WTC11 (cell line): ENCODE measurements around the gene C2CD5. TPM values are rescaled to one million over a fixed set of nuclear protein-coding genes. Genes with fewer than 3 reads are reported as not detected.
"Not testable (repeated sequence)": the region's sequence is repeated elsewhere in the genome, so short reads cannot be mapped to it uniquely, and the experiment has no call there.

Experiments
- ATAC-seq: fragments of 200-7000 bp; cut with Tn5 transposase; 2 replicates; pipeline ENCODE4 v1.10.0; 2021; ENCODE audit warnings: mild to moderate bottlenecking, moderate library complexity
- CTCF ChIA-PET: fragments of 300-600 bp; sonication (Branson Sonifier 250); formaldehyde crosslinking; loops from one replicate; lab custom pipeline; 2021; ENCODE audit warnings: antibody characterized with exemption; lab: Charles Lee
- POLR2A ChIA-PET: fragments of 350-600 bp; sonication (Branson Sonifier 250); formaldehyde crosslinking; loops from one replicate; lab custom pipeline; 2021; ENCODE audit warnings: antibody characterized with exemption; lab: Charles Lee
- DNase-seq: peaks from one replicate; pipeline ENCODE4 v3.0.0; 2021; ENCODE audit warnings: low spot score
- H3K27ac Mint-ChIP-seq: 2 replicates; pipeline ENCODE4 v1.8.0; 2021; ENCODE audit warnings: mixed read lengths
- H3K27me3 Mint-ChIP-seq: 2 replicates; pipeline ENCODE4 v1.8.0; 2021; ENCODE audit warnings: low read depth, mild to moderate bottlenecking, moderate library complexity, mixed read lengths
- H3K36me3 Mint-ChIP-seq: 2 replicates; pipeline ENCODE4 v1.8.0; 2021; ENCODE audit warnings: mixed read lengths
- H3K4me1 Mint-ChIP-seq: 2 replicates; pipeline ENCODE4 v1.8.0; 2022; ENCODE audit warnings: mixed read lengths
- H3K4me3 Mint-ChIP-seq: 2 replicates; pipeline ENCODE4 v1.8.0; 2021; ENCODE audit warnings: mild to moderate bottlenecking, moderate library complexity, mixed read lengths
- H3K9me3 Mint-ChIP-seq: 2 replicates; pipeline ENCODE4 v1.8.0; 2021; ENCODE audit warnings: mixed read lengths
- FOXJ3 ChIP-seq: sonication (generic); formaldehyde crosslinking; IDR thresholded peaks from 2 replicates; pipeline ENCODE4 v1.9.0; 2021; ENCODE audit warnings: missing genetic modification reagents, mild to moderate bottlenecking, borderline replicate concordance
- GABPB1 ChIP-seq: sonication (generic); formaldehyde crosslinking; IDR thresholded peaks from 2 replicates; pipeline ENCODE4 v1.8.1; 2023; ENCODE audit warnings: mild to moderate bottlenecking, missing genetic modification reagents
- MXD4 ChIP-seq: fragments of 250-450 bp; sonication (Bioruptor Pico); IDR thresholded peaks from 2 replicates; pipeline ENCODE4 v1.8.0; 2021; ENCODE audit warnings: mild to moderate bottlenecking, moderate library complexity, borderline replicate concordance
- PRRX2 ChIP-seq: fragments of 250-450 bp; sonication (Bioruptor Pico); IDR thresholded peaks from 2 replicates; pipeline ENCODE4 v1.8.0; 2021; ENCODE audit warnings: mild to moderate bottlenecking
- RELA ChIP-seq: sonication (generic); formaldehyde crosslinking; IDR thresholded peaks from 2 replicates; pipeline ENCODE4 v1.8.1; 2022; ENCODE audit warnings: missing genetic modification reagents, mild to moderate bottlenecking, borderline replicate concordance
- total RNA-seq: library from RNA; stranded (reverse); gene quantifications from 3 replicates; pipeline ENCODE4 v1.2.3, GENCODE V29; 2021
- TF ChIP-seq, protein P1 (sequence below): sonication (generic); formaldehyde crosslinking; IDR thresholded peaks from 2 replicates; pipeline ENCODE4 v1.8.0; 2023; ENCODE audit warnings: missing genetic modification reagents, mild to moderate bottlenecking, borderline replicate concordance
- TF ChIP-seq, protein P2 (sequence below): fragments of 250-450 bp; sonication (Bioruptor Pico); IDR thresholded peaks from 2 replicates; pipeline ENCODE4 v1.9.0; 2021; ENCODE audit warnings: moderate library complexity, mild to moderate bottlenecking, inconsistent platforms, borderline replicate concordance
- TF ChIP-seq, protein P3 (sequence below): sonication (generic); formaldehyde crosslinking; conservative IDR thresholded peaks from 2 replicates; pipeline ENCODE4 v1.8.1; 2022; ENCODE audit warnings: mild to moderate bottlenecking, missing genetic modification reagents
- TF ChIP-seq, protein P4 (sequence below): sonication (generic); formaldehyde crosslinking; IDR thresholded peaks from 2 replicates; pipeline ENCODE4 v1.8.0; 2023; ENCODE audit warnings: missing genetic modification reagents
- TF ChIP-seq, protein P5 (sequence below): sonication (generic); formaldehyde crosslinking; conservative IDR thresholded peaks from 2 replicates; pipeline ENCODE4 v1.8.1; 2023; ENCODE audit warnings: mild to moderate bottlenecking, low read depth, missing genetic modification reagents, moderate library complexity
- TF ChIP-seq, protein P6 (sequence below): sonication (generic); formaldehyde crosslinking; IDR thresholded peaks from 2 replicates; pipeline ENCODE4 v1.8.1; 2022; ENCODE audit warnings: missing genetic modification reagents, borderline replicate concordance
- TF ChIP-seq, protein P7 (sequence below): fragments of 250-450 bp; sonication (Bioruptor Pico); conservative IDR thresholded peaks from 2 replicates; pipeline ENCODE4 v1.9.0; 2021; ENCODE audit warnings: mild to moderate bottlenecking

Gene C2CD5
- total RNA-seq, 1 experiment from 2014 or later: 48.1 TPM

DNA sequence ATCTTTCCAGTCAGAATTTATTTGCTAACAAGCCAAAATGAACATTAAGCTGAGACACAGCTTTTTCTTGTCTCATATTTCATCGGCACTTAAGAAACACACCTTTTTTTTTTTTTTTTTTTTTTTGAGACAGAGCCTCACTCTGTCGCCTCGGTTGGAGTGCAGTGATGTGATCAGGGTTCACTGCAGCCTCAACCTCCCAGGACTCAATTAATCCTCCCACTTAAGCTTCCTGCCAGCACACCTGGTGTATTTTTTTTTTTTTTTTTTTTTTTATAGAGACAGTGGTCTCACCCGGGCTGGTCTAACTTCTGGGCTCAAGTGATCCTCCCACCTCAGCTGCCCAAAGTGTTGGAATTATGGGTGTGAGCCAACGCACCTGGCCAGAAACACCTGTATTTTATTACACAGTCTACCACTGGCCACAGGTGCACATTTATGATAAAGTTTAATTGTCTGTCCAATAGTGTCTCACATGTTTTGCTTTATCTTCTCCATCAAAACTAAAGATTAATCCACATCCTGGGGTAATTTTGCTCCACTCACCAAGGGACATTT lies 62.7 kb downstream of the C2CD5 start (continued):
- TF ChIP-seq, protein P1, sequence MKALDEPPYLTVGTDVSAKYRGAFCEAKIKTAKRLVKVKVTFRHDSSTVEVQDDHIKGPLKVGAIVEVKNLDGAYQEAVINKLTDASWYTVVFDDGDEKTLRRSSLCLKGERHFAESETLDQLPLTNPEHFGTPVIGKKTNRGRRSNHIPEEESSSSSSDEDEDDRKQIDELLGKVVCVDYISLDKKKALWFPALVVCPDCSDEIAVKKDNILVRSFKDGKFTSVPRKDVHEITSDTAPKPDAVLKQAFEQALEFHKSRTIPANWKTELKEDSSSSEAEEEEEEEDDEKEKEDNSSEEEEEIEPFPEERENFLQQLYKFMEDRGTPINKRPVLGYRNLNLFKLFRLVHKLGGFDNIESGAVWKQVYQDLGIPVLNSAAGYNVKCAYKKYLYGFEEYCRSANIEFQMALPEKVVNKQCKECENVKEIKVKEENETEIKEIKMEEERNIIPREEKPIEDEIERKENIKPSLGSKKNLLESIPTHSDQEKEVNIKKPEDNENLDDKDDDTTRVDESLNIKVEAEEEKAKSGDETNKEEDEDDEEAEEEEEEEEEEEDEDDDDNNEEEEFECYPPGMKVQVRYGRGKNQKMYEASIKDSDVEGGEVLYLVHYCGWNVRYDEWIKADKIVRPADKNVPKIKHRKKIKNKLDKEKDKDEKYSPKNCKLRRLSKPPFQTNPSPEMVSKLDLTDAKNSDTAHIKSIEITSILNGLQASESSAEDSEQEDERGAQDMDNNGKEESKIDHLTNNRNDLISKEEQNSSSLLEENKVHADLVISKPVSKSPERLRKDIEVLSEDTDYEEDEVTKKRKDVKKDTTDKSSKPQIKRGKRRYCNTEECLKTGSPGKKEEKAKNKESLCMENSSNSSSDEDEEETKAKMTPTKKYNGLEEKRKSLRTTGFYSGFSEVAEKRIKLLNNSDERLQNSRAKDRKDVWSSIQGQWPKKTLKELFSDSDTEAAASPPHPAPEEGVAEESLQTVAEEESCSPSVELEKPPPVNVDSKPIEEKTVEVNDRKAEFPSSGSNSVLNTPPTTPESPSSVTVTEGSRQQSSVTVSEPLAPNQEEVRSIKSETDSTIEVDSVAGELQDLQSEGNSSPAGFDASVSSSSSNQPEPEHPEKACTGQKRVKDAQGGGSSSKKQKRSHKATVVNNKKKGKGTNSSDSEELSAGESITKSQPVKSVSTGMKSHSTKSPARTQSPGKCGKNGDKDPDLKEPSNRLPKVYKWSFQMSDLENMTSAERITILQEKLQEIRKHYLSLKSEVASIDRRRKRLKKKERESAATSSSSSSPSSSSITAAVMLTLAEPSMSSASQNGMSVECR (CRISPR knock-in tag): no peak
- TF ChIP-seq, protein P2, sequence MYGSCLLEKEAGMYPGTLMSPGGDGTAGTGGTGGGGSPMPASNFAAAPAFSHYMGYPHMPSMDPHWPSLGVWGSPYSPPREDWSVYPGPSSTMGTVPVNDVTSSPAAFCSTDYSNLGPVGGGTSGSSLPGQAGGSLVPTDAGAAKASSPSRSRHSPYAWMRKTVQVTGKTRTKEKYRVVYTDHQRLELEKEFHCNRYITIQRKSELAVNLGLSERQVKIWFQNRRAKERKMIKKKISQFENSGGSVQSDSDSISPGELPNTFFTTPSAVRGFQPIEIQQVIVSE (CRISPR knock-in tag): no peak
- TF ChIP-seq, protein P3, sequence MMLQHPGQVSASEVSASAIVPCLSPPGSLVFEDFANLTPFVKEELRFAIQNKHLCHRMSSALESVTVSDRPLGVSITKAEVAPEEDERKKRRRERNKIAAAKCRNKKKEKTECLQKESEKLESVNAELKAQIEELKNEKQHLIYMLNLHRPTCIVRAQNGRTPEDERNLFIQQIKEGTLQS (CRISPR knock-in tag): no peak
- TF ChIP-seq FOXJ3 (CRISPR knock-in tag) (no peak), MXD4 (CRISPR knock-in tag) (no peak), RELA (no peak), GABPB1 (CRISPR knock-in tag) (no peak), PRRX2 (CRISPR knock-in tag) (no peak)
- TF ChIP-seq, protein P4, sequence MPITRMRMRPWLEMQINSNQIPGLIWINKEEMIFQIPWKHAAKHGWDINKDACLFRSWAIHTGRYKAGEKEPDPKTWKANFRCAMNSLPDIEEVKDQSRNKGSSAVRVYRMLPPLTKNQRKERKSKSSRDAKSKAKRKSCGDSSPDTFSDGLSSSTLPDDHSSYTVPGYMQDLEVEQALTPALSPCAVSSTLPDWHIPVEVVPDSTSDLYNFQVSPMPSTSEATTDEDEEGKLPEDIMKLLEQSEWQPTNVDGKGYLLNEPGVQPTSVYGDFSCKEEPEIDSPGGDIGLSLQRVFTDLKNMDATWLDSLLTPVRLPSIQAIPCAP (CRISPR knock-in tag): no peak
- TF ChIP-seq, protein P5, sequence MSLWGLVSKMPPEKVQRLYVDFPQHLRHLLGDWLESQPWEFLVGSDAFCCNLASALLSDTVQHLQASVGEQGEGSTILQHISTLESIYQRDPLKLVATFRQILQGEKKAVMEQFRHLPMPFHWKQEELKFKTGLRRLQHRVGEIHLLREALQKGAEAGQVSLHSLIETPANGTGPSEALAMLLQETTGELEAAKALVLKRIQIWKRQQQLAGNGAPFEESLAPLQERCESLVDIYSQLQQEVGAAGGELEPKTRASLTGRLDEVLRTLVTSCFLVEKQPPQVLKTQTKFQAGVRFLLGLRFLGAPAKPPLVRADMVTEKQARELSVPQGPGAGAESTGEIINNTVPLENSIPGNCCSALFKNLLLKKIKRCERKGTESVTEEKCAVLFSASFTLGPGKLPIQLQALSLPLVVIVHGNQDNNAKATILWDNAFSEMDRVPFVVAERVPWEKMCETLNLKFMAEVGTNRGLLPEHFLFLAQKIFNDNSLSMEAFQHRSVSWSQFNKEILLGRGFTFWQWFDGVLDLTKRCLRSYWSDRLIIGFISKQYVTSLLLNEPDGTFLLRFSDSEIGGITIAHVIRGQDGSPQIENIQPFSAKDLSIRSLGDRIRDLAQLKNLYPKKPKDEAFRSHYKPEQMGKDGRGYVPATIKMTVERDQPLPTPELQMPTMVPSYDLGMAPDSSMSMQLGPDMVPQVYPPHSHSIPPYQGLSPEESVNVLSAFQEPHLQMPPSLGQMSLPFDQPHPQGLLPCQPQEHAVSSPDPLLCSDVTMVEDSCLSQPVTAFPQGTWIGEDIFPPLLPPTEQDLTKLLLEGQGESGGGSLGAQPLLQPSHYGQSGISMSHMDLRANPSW (CRISPR knock-in tag): no peak
- TF ChIP-seq, protein P6, sequence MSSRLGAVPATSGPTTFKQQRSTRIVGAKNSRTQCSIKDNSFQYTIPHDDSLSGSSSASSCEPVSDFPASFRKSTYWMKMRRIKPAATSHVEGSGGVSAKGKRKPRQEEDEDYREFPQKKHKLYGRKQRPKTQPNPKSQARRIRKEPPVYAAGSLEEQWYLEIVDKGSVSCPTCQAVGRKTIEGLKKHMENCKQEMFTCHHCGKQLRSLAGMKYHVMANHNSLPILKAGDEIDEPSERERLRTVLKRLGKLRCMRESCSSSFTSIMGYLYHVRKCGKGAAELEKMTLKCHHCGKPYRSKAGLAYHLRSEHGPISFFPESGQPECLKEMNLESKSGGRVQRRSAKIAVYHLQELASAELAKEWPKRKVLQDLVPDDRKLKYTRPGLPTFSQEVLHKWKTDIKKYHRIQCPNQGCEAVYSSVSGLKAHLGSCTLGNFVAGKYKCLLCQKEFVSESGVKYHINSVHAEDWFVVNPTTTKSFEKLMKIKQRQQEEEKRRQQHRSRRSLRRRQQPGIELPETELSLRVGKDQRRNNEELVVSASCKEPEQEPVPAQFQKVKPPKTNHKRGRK (CRISPR knock-in tag): no peak
- TF ChIP-seq, protein P7, sequence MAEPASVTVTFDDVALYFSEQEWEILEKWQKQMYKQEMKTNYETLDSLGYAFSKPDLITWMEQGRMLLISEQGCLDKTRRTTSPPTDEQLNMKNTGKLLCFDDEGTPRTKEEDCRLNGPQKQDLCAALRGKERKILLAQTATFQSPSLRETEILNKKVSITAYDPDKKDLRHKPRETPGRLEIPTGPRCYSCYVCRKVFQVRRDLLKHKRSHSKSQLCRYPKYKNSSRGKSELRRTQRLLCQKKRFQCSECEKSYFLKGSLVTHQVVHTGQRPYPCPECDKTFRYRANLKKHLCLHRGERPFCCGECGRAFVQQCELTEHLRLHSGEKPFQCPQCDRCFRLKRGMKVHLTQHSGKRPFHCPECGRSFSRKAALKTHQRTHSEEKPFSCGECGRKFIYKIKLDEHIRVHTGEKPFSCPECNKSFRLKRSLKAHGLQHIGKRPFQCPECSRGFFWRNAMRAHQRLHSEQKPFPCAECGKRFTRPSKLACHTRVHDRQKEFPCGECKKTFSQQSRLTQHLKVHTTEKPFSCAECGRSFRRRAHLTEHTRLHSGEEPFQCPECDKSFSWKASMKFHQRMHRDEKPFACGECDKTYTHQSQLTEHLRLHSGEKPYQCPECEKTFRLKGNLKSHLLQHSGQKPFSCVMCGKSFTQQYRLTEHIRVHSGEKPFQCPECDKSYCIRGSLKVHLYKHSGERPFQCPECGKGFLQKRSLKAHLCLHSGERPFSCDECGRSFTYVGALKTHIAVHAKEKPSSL (CRISPR knock-in tag): no peak

DNA sequence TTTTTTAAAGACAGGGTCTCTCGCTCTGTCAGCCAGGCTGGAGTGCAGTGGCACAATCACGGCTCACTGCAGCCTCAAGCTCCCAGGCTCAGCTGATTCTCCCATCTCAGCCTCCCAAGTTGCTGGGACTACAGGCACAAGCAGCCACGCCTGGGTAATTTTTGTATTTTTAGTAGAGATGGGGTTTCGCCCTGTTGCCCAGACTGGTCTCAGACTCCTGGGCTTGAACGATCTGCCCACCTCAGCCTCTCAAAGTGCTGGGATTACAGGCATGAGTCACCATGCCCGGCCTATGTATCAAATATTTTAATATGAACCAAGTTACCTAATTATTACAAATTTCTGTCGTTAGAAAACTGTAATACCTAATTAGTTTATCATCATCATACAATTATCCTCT lies 63.5 kb downstream of the C2CD5 start:
- H3K36me3 Mint-ChIP-seq: peaks cover 20% of the 10 kb centered on the region
- POLR2A ChIA-PET, H3K9me3 Mint-ChIP-seq, H3K27me3 Mint-ChIP-seq, H3K27ac Mint-ChIP-seq, H3K4me3 Mint-ChIP-seq, DNase-seq, H3K4me1 Mint-ChIP-seq, ATAC-seq: not testable (repeated sequence)
- CTCF ChIA-PET: interaction anchor here (1.2 kb wide), 1 partner anchor 21 kb away, joined by 3 read pairs; no protein-coding TSS in a partner anchor
